SW 1271 (cell line): ENCODE data around the gene MIER1.
"Not testable (repeated sequence)": the region's sequence is repeated elsewhere in the genome, so short reads cannot be mapped to it uniquely, and the experiment has no call there.

Experiments used
- DNase-seq, 2 experiments: peaks; one replicate each; lab custom pipeline; 2025; lab: John Stamatoyannopoulos, UW

MIER1 gene

DNA sequence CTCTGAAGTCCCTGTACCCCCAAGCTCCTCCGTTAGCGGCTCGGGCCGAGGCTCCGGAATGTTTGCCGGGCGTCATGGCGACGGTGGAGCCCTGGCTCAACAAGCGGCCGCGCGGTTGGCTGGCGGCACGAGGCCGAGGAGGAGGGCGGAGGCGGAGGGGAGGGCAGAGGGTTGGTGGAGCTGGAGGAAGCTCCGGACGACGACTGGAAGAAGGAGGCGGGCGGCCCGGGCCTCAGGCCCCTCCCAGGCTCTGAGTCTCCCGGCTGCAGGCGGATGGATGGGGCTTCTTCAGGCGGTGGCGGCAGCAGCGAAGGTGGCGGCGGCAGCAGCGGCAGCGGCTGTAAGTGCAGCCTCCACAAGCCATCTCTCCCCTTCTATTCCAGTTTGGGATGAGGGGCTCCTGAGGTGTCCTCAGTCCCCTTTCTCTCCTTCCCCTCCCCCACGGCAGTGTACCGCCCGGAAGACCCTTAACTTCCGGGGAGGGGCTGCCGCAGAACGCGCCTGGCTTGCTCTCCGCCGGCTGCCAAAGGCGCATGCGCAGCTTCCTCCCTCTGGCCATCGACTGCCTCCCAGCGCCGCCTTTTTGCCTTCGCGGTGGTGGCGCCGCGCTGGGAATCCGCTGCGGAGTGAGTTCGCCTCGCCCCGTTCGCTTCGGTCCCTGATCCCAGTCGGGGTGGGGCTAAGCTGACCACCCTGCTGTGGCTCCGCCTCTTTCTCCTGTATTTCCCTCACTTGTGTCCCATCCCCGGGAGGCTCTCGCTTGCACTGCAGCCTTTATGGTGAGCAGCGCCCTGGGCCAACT is at the start of gene MIER1, which contains the start of gene DNAI4:
Gene MIER1 (plus strand): TSS at position 235 of the 802 bp plus-strand sequence. CDS start 39 bp downstream, at position 274.
Gene DNAI4 (minus strand): TSS at position 101 of the 802 bp plus-strand sequence. CDS start 25 bp downstream, at position 76.
- peak; percentile 91 to 94 for DNase-seq

GRCh38 chr1:66876664-66877063 is 48.1 kb upstream of the MIER1 start:
- no peak for DNase-seq

- no peak for DNase-seq
Observed at GRCh38 chr1:66889030-66889429, 35.8 kb upstream of the MIER1 start.

GRCh38 chr1:66890621-66891020 is 34.2 kb upstream of the MIER1 start:
- no peak for DNase-seq

GRCh38 chr1:66893712-66894111 is 31.1 kb upstream of the MIER1 start:
- DNase-seq = no peak

- not testable (repeated sequence) for DNase-seq
Observed at GRCh38 chr1:66915203-66915602, 9.6 kb upstream of the MIER1 start.

DNA sequence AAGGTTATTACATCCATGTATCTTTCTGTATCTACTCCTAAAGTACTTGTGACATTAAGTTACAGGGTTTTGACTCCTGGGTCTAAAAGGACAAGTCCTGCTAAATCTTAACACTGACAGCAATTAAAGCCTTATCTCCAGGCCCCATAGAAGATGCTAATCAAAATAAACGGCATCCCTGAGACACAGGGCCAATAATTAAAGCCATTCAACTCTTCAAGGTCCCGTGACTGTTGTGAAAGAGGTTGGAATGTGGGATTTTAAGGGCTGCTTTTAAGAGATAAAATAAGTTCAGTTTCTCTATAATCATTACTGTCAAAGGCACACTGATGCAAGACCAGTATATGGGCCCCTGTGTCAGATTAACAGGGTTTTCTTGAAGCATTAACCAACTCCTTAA is 8.5 kb upstream of the MIER1 start:
- no peak for DNase-seq

DNA sequence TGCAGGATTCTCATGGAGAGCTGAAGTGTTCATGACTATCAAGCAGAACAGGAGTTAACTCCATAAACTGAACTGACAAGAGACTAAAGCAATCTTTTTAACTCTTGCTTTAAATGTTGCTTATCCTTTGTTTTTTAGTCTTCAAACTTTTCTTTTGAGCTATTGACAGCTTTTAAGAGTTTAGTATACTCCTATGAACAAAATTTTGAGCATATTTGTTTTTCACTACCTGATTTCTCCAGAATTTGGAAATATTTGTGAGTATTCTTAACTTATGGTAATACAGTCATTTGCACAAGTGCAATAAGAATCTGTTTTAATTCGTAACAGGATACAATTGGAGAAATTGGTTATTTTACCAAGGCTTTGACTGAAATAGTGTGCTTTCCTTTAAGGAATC is 7.3 kb upstream of the MIER1 start:
- DNase-seq = no peak

- no peak for DNase-seq
Observed at GRCh38 chr1:66919063-66919462, 5.7 kb upstream of the MIER1 start.

DNA sequence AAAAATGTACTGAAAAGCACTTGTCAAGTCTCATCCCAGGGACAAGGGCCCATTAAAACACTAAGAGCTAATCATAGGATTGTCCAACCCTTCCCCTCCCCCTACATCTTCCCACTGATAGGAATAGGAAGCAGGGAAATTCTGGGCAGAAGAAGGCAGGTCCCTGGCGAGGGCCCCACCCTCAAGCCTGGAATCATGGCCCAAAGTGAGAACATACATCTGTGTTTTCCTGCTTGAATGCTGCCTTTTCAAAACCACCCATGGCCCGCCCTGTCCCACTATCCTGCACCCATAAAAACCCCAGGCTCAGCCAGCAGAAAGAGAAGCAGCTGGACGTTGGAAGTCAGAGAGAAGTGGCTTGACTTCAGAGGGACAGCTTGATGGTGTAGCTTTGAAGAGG is 5.0 kb upstream of the MIER1 start:
- no peak for DNase-seq

- no peak for DNase-seq
Observed at GRCh38 chr1:66920543-66920942, 4.2 kb upstream of the MIER1 start.

DNA sequence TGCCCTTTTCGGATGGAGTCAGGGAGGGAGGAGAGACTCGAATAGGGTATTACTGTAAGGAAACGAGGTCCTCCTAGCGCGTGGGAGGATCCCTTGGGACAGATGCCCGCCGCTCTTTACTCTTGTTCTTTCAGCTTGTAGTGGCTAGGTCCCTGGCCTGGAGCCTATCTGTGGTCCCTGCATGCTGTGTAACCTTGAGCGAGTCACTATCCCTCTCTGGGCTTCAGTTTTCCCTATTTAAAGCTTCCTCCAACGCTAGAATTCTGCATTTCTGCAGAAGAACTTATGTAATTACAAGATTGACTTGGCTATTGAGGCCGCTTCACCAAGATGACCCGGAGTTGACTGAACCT is 744 bp downstream of the MIER1 start:
- no peak for DNase-seq

GRCh38 chr1:66925944-66926343 is 1.2 kb downstream of the MIER1 start:
- DNase-seq = no peak

- DNase-seq = no peak
Observed at GRCh38 chr1:66927528-66927927, 2.7 kb downstream of the MIER1 start.

GRCh38 chr1:66929146-66929688 is 4.4 kb downstream of the MIER1 start:
- DNase-seq = peak in 1 of 2 experiments; percentile 38

- peak in 1 of 2 experiments; percentile 53 for DNase-seq
Observed at GRCh38 chr1:66929691-66929998, 4.9 kb downstream of the MIER1 start.

DNA sequence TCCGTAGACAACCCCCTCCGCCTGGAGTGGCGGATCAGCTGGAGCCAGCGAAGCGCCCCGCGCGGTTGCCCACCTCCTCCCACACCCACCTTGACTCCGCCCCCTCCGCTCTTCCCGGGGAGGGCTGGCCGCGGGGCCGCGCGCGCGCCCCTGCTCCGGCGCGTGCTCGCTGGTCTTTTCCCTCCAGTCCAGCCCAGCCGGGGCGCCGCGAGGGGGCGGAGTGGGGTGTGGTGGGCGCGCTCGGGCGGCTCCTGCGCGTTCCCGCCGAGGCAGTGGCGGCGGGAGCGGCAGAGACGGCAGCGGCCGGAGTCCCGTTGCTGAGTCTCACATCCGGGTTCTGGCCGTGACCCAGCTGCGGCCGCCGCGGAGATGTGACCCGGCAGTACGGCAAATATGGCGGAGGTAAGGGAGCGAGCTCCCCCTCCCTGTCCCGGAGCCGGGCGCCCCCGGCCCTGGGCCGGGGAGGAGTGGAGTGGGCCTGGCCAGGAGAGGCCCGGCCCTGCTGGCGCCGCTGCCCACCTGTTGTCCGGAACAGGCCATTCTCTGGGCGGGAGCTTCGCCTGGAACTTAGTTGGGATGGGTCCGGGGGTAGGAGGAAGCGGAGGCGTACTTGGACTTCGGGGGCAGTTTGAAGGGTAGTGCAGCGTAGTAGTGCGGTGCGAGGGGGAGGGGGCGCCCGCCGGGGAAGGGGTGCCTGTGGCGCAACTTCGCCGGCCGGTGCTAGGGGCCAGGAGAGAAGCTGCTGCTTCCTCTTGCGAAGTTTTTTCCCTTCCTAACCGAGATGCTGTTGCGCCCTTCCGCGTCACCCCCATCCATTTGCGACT is 5.4 kb downstream of the MIER1 start:
- DNase-seq = peak; percentile 72 to 85

DNA sequence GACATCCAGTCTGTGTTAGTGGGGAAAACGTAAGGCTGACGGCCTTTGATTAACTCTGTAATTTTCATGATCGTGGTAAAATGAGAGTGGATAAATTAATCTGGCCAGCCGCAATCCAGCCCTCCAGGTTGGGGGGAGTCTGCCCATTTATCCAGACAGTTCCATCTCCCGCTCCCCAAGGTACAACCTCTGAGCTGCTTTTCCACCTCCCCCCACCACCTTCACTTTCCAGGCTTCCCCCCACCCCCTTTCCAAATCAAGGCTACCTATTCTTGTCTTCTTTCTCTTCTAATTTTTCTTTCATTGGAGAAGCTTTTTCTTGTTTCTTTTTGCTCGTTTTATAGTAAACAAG is 6.0 kb downstream of the MIER1 start:
- peak in 1 of 2 experiments; percentile 45 for DNase-seq

DNA sequence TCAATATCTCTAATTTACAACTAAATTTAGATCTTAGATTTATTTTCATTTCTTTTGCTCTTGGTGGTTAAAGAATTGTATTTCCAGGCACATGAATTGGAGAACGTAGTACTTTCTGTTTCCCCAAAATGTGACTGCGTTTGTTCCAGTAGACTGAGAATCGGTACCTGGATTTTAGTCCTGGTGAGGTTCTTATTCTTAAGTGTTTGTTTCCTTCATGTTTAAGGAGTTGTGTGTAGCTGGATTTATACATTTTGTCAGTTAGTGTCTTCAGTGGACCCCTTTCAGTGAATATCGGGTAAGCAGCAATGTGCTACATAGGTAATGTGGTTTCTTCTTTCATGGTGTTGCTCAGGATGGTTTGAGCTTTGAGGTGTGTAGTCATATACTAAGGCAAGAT is 6.8 kb downstream of the MIER1 start:
- DNase-seq = peak in 1 of 2 experiments; percentile 22

- peak in 1 of 2 experiments; percentile 23 for DNase-seq
Observed at GRCh38 chr1:66932291-66932690, 7.5 kb downstream of the MIER1 start.

DNA sequence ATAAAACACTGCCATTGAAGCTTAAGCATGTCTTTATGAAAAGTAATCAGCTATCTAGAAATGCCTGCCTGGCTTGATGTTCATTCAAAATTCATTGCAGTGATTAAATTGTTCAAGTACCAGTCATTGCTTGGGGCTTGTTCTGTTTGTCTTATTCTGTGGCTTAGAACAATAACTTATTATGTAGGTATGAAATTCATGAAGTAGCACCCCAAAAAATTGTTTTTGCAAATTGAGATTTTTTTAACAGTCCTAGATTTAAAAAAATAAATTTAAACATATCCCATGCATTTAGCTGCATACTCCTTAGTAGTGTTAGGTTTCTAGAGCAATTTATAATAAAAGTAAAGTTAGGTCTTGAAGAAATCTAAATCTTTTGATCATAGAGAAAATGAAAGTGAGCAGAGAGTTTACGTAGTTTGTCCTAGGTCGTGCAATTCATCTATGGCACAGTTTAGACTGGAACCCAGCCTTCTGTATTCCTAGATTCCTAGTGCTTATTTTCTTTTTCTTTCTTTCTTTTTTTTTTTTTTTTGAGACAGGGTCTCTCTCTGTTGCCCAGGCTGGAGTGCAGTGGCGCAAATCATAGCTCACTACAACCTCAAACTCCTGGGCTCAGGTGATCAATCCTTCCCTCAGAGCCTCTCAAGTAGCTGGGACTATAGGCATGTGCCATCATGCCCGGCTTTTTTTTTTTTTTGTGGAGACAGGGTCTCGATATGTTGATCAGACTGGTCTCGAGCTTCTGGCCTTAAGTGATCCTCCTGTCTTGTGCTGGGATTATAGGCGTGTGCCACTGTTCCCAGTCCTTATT is 9.3 kb downstream of the MIER1 start:
- peak; percentile 32 to 48 for DNase-seq
